Measurements from ENCODE around the gene PILRA.
"Not testable (repeated sequence)": the region's sequence is repeated elsewhere in the genome, so short reads cannot be mapped to it uniquely, and the experiment has no call there.

PILRA gene

GRCh38 chr7:100381531-100382233 is 8.4 kb downstream of the PILRA start:
- DNase-seq, result not testable (repeated sequence)

DNA sequence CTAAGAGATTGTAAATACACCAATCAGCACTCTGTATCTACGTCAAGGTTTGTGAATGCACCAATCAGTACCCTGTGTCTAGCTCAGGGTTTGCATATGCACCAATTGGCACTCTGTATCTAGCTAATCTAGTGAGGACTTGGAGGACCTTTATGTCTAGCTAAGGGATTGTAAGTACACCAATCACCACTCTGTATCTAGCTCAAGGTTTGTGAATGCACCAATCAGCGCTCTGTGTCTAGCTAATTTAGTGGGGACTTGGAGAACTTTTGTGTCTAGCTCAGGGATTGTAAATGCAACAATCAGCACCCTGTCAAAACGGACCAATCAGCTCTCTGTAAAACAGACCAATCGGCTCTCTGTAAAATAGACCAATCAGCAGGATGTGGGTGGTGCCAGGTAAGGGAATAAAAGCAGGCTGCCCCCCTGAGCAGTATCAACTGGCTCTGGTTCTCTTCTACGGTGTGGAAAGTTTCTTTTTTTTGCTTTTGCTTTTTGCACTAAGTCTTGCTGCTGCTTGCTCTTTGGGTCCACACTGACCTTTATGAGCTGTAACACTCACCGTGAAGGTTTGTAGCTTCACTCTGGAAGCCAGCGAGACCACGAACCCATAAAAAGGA is 9.1 kb downstream of the PILRA start:
- DNase-seq, result peak; percentile 10

- DNase-seq, result no peak
Measured at GRCh38 chr7:100384628-100385294, 11.5 kb downstream of the PILRA start.

DNA sequence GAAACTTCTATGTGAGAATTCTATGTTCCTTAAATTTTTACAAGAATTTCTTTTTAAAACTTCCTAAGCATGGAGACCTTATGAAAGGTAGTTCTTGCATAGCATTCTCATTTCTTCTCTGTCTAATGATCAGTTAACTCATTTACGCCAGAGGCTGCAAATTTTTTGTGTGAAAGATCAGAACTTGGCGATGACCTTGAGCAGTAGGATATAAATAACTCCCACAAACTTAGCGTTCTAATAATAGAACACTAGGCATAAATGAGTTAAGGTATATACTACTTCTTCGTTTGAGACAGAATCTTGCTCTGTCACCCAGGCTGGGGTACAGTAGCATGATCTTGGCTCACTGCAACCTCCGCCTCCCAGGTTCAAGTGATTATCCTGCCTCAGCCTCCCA is 13.7 kb downstream of the PILRA start:
- no peak for DNase-seq

GRCh38 chr7:100387695-100388094 is 14.4 kb downstream of the PILRA start:
- no peak for DNase-seq

DNA sequence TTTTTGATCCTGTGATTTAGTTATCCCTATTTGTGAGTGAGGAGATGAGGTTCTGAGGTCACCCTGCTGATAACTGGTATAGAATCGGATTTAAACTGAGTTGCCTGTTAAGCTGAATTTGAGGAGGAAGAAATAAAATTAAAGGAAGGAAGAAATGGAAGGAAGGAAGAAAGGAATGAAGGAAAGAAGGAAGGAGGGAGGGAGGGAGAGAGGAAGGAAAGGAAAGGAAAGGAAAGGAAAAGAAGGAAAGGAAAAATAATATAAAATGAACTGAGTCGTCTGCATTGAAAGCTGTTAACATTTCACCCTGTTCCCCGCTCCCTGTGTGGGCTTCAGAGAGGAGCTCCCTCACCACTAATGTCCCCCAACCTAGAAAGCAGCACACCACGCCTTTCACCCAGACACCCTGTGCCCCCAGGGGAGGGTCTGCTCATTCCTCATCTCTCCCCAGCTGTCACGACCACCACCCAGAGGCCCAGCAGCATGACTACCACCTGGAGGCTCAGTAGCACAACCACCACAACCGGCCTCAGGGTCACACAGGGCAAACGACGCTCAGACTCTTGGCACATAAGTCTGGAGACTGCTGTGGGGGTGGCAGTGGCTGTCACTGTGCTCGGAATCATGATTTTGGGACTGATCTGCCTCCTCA is 16.3 kb downstream of the PILRA start:
- DNase-seq, result no peak

DNA sequence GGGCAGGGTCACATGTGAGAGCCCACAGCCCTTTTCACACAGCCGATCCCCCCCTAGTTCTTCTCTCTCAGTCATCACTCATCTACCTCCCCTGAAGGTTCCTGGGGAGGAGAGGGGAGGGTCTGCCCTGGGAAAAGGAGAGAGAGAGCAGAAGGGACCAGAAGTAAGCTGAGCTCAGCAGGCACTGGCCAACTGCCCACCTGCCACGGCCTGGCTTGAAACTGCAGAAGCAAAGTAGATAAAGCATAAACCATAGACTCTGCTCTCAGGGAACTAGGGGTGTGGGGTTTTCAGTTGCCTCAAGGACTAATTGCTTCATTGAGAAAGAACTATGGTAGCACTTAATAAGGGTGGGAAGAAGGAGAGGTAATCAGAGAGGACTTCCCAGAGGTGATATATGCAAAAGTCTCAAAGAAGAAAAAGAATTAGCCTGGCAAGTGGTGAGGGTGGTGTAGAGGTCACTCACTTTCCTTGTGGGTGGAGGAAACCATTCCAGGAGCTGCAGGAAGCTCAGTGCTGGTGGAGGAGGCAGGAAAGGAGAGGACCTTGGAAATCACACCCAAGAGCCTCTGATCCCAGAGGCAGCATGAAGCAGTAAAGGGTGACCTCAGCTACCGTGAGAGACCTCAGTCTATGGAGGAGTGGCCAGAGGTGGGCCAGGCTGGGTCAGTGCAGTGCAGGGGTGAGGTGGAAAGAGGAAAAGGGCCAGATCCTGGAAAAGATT is 17.2 kb downstream of the PILRA start:
- DNase-seq, result no peak

DNA sequence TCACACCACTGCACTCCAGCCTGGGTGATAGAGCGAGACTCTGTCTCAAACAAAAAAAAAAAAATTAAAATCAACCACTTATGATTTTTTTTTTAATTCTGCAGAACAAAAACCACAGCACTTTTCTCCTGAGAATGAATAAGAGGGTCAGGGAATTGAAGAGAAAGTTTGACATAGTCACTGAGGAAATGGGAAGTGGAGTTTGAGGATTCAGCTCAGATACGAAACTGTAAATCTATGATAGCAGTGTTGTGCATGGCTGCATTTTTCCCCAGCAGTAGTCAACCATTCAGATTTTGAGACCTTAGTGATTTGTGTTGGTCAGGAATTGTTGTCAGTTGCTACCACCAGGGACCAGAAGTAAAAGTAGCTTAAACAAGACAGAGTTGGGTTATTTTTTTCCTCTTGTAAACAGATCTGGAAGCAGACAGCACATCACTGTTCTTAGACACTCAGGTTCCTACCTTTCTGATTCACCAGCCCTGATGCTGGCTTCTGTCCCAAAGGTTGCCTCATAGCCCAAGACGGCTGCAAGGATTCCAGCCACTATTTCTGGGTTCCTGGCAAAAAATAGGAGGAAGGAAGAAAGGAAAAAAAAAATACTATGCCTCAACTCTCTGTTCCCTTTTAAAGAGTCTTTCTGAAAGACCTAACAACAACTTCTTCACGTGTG is 20.1 kb downstream of the PILRA start:
- no peak for DNase-seq

DNA sequence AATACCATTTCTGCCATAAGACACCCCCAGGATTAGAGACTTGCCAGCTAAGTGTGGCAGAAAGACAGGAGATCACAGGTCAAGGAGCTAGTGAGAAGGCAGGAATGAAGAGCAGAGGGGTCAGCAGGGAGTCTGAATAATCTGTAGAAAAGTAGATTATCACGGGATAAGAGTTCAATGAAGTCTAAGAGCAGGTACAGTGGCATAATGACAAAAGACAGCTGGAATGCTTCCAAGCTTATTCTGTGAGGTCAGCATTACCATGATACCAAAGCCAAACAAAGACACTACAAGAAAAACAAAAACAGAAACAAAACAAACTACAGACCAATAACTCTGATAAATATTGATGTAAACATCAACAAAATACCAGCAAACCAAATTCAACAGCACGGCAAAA is 20.8 kb downstream of the PILRA start:
- no peak for DNase-seq

- no peak for DNase-seq
Measured at GRCh38 chr7:100396421-100396982, 23.2 kb downstream of the PILRA start.

DNA sequence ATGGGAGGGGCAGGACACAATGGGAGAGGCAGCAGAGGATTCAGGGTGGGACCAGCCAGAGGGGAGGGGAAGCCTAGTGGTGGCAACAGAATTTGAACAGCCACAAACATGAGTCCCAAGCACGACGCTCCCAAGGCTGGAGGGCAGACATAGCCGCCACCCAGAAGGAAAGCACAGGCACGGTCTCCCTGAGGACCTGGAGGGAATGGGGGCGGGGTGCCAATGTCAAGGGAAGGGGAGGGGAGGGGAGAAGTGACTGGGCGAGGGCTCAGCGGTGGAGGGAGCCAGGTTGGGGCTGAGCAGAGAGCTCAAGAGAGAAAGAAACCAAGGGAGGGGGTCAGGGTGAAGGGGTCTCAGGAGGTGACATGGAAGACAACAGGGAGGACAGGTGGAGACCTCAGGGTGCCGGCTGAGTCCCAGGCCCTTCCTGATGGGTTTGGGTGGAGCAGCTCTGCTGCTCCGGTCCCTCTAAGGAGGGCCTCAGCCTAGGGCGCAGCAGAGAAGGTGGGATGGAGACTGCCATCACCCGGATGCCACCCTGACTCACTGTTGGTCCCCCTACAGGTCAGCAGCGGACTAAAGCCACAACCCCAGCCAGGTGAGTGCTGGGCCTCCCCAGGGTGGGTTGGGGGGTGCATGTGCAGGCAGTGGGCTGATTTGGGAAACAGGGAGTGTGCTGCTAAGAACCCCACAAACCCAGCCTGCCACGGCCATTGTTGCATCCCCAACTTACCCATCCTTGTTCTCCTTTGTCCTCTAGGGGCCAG is 24.2 kb downstream of the PILRA start:
- DNase-seq, result no peak

DNA sequence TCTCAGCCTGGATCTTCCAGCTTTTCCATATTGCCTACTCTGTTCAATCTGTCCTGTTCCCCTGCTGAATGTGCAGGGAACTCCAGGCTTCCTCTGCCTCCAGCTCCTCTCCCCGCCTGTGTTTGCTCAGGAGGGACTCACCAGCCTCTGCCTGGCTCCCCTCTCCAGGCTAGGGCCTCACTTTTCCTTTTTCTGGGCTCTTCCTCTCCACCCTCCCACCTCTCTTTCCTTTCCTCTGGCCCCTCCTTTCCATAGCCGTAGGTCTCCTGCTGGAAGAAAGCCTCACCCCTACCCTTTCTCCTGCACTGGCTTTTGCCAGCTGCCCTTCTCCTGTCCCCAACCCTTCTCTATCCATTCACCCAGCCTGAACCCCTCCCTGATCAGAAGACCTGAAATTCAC is 25.0 kb downstream of the PILRA start:
- DNase-seq, result no peak

GRCh38 chr7:100400041-100400440 is 26.8 kb downstream of the PILRA start:
- DNase-seq, result no peak

- DNase-seq, result no peak
Measured at GRCh38 chr7:100400656-100401055, 27.4 kb downstream of the PILRA start.

- no peak for DNase-seq
Measured at GRCh38 chr7:100401811-100402210, 28.5 kb downstream of the PILRA start.

- no peak for DNase-seq
Measured at GRCh38 chr7:100402241-100402640, 29.0 kb downstream of the PILRA start.

DNA sequence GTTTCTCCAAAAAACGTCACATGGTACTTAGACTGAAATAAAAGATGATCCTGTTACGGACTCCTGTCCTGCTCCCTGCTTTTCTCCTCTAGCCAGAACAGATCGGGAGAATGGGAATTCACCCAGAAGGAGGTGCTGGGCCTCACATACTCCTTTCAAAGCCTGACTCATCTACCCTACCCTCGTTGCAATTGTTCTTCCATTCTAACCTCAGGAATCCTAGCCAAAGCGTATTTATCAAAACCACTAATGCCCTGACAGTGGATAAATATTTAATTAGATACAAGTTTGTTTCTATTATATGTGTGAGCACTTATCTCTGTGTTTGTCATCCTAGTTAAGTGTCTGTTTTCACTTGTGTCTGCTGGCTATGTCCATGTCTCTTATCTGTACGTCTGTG is 33.5 kb downstream of the PILRA start:
- no peak for DNase-seq

DNA sequence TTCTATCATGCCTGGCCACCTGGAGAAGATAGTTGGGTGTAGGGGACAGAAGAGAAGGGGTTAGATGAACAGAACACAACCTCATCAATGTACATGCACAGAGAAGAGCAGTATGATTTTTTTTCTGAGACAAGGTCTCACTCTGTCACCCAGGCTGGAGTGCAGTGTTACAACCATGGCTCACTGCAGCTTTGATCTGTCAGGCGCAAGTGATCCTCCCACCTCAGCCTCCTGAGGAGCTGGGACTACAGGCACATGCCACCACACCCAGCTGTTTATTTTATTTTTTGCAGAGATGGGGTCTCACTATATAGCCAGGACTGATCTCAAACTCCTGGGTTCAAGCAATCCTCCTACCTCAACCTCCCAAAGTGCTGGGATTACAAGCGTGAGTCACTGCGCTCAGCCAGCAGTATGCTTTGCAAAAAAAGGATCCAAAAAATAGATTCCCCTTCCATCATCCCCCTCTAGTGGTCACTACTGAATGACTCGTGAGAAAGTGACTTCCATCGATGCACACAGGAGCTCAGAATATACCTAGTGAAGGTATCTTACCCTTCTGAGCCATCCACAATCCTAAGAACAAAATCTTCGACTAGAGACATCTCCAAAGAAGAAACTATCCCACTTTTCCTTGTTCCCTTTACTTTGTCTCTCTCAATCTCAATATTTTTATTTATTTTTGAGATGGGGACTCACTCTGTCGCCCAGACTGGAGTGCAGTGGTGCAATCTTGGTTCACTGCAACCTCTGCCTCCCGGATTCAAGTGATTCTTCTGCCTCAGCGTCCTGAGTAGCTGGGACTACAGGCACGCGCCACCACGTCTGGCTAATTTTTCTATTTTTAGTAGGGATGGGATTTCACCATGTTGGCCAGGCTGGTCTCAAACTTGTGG is 34.2 kb downstream of the PILRA start:
- peak; percentile 23 for DNase-seq

- DNase-seq, result no peak
Measured at GRCh38 chr7:100411101-100411500, 37.8 kb downstream of the PILRA start.

- no peak for DNase-seq
Measured at GRCh38 chr7:100413346-100413745, 40.1 kb downstream of the PILRA start.
